ENCODE data around the gene AXL.

Gene AXL

DNA sequence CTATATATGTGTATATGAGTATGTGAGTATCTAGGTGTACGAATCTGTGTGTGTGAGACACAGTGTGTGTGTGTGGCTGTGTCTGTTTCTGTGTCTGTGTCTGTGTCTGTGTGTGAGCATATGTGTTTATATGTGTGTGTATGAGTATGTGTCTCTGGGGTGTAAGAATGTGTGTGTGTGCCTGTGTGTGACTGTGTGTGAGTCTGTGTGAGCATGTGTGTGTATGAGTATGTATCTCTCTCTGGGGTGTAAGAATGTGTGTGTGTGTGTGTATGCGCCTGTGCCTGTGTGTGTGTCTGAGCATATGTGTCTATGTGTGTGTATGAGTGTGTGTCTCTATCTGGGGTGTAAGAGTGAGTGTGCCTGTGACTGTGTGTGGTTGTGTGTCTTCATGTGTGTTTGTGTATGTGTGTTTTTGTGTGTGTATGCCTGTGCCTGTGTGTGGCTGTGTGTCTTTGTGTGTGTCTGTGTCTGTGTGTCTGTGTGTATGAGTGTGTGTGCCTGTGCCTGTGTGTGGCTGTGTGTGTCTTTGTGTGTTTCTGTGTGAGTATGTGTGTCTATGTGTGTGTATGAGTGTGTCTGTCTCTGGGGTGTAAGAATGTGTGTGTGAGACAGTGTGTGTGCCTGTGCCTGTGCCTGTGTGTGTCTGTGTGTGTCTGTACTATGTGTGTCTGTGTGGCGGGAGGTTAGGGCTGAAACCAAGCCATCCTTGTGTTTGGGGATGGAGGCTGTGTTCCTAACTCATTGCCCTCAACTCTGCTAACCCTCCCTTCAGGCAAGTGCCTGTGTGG, 11.2 kb downstream of the AXL start:
- no peak overlapping the region for H3K4me3 ChIP-seq (ENCODE audit: low read depth, low read length)
- TF ChIP-seq, protein P1, sequence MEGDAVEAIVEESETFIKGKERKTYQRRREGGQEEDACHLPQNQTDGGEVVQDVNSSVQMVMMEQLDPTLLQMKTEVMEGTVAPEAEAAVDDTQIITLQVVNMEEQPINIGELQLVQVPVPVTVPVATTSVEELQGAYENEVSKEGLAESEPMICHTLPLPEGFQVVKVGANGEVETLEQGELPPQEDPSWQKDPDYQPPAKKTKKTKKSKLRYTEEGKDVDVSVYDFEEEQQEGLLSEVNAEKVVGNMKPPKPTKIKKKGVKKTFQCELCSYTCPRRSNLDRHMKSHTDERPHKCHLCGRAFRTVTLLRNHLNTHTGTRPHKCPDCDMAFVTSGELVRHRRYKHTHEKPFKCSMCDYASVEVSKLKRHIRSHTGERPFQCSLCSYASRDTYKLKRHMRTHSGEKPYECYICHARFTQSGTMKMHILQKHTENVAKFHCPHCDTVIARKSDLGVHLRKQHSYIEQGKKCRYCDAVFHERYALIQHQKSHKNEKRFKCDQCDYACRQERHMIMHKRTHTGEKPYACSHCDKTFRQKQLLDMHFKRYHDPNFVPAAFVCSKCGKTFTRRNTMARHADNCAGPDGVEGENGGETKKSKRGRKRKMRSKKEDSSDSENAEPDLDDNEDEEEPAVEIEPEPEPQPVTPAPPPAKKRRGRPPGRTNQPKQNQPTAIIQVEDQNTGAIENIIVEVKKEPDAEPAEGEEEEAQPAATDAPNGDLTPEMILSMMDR (IDR thresholded peaks at IDR 0.05; ENCODE audit: insufficient read depth, low read depth, low read length, missing control alignments): no peak
- no peak for DNase-seq (ENCODE audit: low read depth)

DNA sequence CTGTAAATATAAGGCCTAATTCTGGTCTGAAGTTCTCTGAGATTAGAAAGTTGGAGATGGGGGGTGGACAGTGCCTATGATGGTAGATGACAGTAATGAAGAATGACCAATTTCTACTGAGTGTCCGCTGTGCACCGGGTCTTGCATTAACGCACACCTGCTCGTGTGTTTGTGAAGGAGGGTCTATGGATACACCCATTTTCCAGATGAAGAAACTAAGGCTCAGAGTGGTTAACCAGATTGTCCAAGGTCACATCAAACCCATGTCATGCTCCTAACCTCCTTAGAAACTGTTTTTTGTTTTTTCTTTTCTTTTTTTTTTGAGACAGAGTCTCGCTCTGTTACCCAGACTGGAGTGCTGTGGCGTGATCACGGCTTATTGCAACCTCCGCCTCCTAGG, 13.7 kb downstream of the AXL start:
- H3K4me3 ChIP-seq (ENCODE audit: low read depth, low read length): no peak overlapping the region
- TF ChIP-seq, protein P1 (IDR thresholded peaks at IDR 0.05; ENCODE audit: insufficient read depth, low read depth, low read length, missing control alignments): no peak
- DNase-seq (ENCODE audit: low read depth): no peak

DNA sequence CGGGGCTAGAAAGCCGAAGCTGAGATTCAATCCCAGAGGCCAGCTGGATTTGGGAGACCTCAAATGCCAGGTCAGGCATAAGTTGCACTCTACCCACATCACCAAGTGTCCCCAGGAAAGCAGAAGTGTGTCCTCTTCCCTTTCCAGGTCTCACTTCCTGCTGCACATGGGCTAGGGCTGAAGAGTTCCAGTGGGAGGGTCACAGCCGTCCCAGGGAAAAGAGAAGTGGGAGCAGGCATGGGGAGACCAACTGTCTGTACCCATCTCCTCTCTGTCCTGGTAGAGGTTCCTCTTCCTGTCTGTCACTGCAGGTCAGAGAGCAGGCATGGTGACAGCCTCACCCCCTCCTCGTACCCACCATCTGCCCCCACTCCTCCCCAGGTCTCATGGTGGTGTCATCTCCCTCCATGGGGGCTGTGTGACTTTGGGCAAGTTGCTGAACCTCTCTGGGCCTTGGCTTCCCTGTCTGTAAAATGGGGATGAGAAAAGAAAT, 14.8 kb downstream of the AXL start:
- TF ChIP-seq, protein P1 (IDR thresholded peaks at IDR 0.05; ENCODE audit: insufficient read depth, low read depth, low read length, missing control alignments): no peak
- H3K4me3 ChIP-seq (ENCODE audit: low read depth, low read length): no peak overlapping the region
- DNase-seq (ENCODE audit: low read depth): no peak

DNA sequence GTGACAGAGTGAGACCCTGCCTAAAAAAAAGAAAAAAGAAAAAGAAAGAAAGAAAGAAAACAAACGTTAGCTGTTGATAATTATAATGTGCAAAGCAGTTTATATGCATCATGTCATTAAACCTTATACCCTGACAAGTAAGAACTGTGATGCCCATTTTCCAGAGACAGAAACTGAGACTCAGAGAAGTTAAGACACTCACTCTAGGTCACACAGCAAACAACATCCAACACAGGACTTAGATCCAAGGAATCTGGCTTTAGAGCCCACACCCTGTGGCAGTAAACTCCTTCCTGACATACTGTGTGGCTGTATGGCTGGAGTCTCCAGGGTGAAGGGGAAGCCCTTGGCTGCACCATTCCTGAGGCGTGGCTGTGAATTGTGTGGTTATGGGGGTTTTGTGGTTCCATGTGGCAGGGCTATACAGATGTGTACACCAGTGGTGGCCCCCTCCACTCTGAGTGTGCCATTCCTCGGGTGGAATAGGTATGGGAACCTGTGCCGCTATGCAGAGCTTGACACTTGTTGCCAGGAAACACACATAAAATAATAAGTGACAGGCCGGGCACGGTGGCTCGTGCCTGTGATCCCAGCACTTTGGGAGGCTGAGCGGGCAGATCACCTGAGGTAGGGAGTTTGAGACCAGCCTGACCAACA, 15.6 kb downstream of the AXL start:
- no peak overlapping the region for H3K4me3 ChIP-seq (ENCODE audit: low read depth, low read length)
- TF ChIP-seq, protein P1 (IDR thresholded peaks at IDR 0.05; ENCODE audit: insufficient read depth, low read depth, low read length, missing control alignments): no peak
- DNase-seq (ENCODE audit: low read depth): no peak

DNA sequence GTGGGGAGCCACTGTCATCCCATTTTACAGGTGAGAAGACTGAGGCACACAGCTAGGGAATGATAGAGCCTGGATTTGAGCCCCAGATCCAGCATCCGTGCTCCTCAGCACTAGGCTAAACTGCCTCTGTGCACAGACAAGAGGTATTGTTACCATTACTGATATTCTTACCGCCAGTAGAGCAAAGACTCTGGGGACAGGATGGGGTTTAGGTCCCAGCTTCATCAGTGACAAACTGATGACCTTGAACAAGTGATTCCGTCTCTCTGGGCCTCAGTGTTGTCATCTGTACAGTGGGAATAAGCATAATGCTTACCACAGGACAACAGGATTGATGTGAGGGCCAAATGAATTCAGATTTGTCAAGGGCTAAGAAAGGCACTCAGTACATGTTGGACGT, 16.5 kb downstream of the AXL start:
- TF ChIP-seq, protein P1 (IDR thresholded peaks at IDR 0.05; ENCODE audit: insufficient read depth, low read depth, low read length, missing control alignments): no peak
- DNase-seq (ENCODE audit: low read depth): no peak
- no peak overlapping the region for H3K4me3 ChIP-seq (ENCODE audit: low read depth, low read length)

DNA sequence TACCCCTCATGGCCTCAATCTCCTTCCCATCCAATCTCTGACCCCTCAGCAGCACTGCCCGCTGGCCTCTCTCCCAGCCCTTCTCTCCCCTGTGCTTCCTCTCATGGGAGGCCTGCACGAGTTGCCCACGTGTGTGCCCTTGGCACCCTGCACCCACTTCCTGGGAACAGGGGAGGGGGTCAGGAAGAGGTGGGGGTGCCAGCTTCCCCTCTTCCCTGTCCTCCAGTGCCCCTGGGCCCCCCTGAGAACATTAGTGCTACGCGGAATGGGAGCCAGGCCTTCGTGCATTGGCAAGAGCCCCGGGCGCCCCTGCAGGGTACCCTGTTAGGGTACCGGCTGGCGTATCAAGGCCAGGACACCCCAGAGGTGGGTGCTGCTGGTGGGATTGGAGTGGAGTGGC, 19.2 kb downstream of the AXL start:
- H3K4me3 ChIP-seq (ENCODE audit: low read depth, low read length): no peak overlapping the region
- TF ChIP-seq, protein P1 (IDR thresholded peaks at IDR 0.05; ENCODE audit: insufficient read depth, low read depth, low read length, missing control alignments): no peak
- no peak for DNase-seq (ENCODE audit: low read depth)
